Keratinocyte (primary cell): ENCODE measurements around the gene CD244. TPM values are rescaled to one million over a fixed set of nuclear protein-coding genes. Genes with fewer than 3 reads are reported as not detected.

Source experiments
- DNase-seq: peaks from one replicate; pipeline ENCODE4 v3.0.0-alpha.2; 2011; ENCODE audit warnings: low read depth, missing footprints, low spot score
- FAIRE-seq: peaks from 2 replicates; lab custom pipeline; 2011; peaks lifted over from hg19 to GRCh38; lab: Jason Lieb, UNC
- H2AFZ ChIP-seq: 2 replicates; pipeline ENCODE4 v1.6.0; 2012; ENCODE audit warnings: low read length, control low read depth, inconsistent platforms; ENCODE audit not compliant: control insufficient read depth
- H3K27ac ChIP-seq: 2 replicates; pipeline ENCODE4 v1.5.1; 2011; ENCODE audit warnings: low read length; ENCODE audit not compliant: control insufficient read depth, insufficient read depth
- H3K27me3 ChIP-seq: 3 replicates; pipeline ENCODE4 v1.6.0; 2011; ENCODE audit warnings: low read length; ENCODE audit not compliant: control insufficient read depth, insufficient read depth; ENCODE audit errors: extremely low read depth
- H3K36me3 ChIP-seq, 2 experiments: 2 replicates in 1 of 2; 3 replicates in 1 of 2; pipeline ENCODE4 v1.5.1; 2011; ENCODE audit warnings: low read length in 2 of 2, mild to moderate bottlenecking in 1 of 2; ENCODE audit not compliant: control insufficient read depth in 2 of 2, insufficient read depth in 2 of 2; ENCODE audit errors: extremely low read depth in 1 of 2
- H3K4me1 ChIP-seq: 3 replicates; pipeline ENCODE4 v1.5.1; 2011; ENCODE audit warnings: low read length; ENCODE audit not compliant: control insufficient read depth, insufficient read depth; ENCODE audit errors: extremely low read depth
- H3K4me2 ChIP-seq: 3 replicates; pipeline ENCODE4 v1.6.0; 2011; ENCODE audit warnings: low read depth, low read length; ENCODE audit not compliant: control insufficient read depth, insufficient read depth; ENCODE audit errors: extremely low read depth
- H3K4me3 ChIP-seq, 3 experiments: fragments of 200-600 bp in 1 of 3; sonication (generic) in 1 of 3; 2 replicates in 2 of 3; 3 replicates in 1 of 3; pipeline ENCODE4 v1.5.1; 2011 to 2016; ENCODE audit warnings: low read length in 3 of 3, mild to moderate bottlenecking in 3 of 3, control low read depth in 2 of 3, inconsistent platforms in 1 of 3, low read depth in 1 of 3, mixed read lengths in 1 of 3, mixed run types in 1 of 3, moderate library complexity in 1 of 3; ENCODE audit not compliant: control insufficient read depth in 2 of 3, insufficient read depth in 2 of 3; ENCODE audit errors: extremely low read depth in 1 of 3
- H3K79me2 ChIP-seq: 2 replicates; pipeline ENCODE4 v1.6.0; 2012; ENCODE audit warnings: low read length; ENCODE audit not compliant: control insufficient read depth, insufficient read depth
- H3K9ac ChIP-seq: 3 replicates; pipeline ENCODE4 v1.6.0; 2011; ENCODE audit warnings: low read length; ENCODE audit not compliant: control insufficient read depth, insufficient read depth; ENCODE audit errors: extremely low read depth
- H3K9me1 ChIP-seq: 3 replicates; pipeline ENCODE4 v1.6.0; 2011; ENCODE audit warnings: low read length; ENCODE audit not compliant: control insufficient read depth, insufficient read depth; ENCODE audit errors: extremely low read depth
- H3K9me3 ChIP-seq: 2 replicates; pipeline ENCODE4 v1.5.1; 2012; ENCODE audit warnings: low read depth, low read length; ENCODE audit not compliant: control insufficient read depth
- H4K20me1 ChIP-seq: 3 replicates; pipeline ENCODE4 v1.6.0; 2011; ENCODE audit warnings: low read length; ENCODE audit not compliant: control insufficient read depth, insufficient read depth; ENCODE audit errors: extremely low read depth
- CTCF ChIP-seq, 3 experiments: IDR thresholded peaks in 1 of 3; conservative IDR thresholded peaks in 1 of 3; optimal IDR thresholded peaks in 1 of 3; 2 replicates in 2 of 3; 3 replicates in 1 of 3; pipeline versions ENCODE3 to v1.5.1; 2011; ENCODE audit warnings: low read length in 3 of 3, mild to moderate bottlenecking in 3 of 3, moderate library complexity in 2 of 3, control low read depth in 1 of 3, inconsistent platforms in 1 of 3; ENCODE audit not compliant: insufficient read depth in 2 of 3; ENCODE audit errors: extremely low read depth in 1 of 3
- EZH2 ChIP-seq: IDR thresholded peaks from one replicate; pipeline ENCODE4 v1.6.1; 2012; ENCODE audit warnings: inconsistent platforms, mild to moderate bottlenecking, low read length, moderate library complexity
- dilution Hi-C: fragments of 300-500 bp; cut with MboI; formaldehyde crosslinking; loops from one replicate; pipeline ENCODE4 v1.7.0; 2020; ENCODE audit warnings: low sequenced_read_pairs; ENCODE audit not compliant: extremely low pct_ligation_motif_present
- polyA plus RNA-seq, 5 experiments: library from polyadenylated mRNA; depleted of rRNA in 3 of 5; stranded (reverse) in 3 of 5; stranded (forward) in 1 of 5; unstranded in 1 of 5; fragments of >200 nt; gene quantifications; 1 replicate in 1 of 5; 2 replicates in 3 of 5; 3 replicates in 1 of 5; pipeline versions ENCODE4 v1.2.1 to v1.2.3, GENCODE V29; 2011 to 2012; ENCODE audit warnings: missing spikeins in 2 of 5, low read depth in 1 of 5, low replicate concordance in 1 of 5

Gene CD244
- polyA plus RNA-seq, 1 donor (not counting 4 experiments of a cell fraction or from before 2014, with no cell fraction given) = not detected

- H3K9ac ChIP-seq = no peak overlapping the region
- H3K36me3 ChIP-seq = no peaks in the 10 kb centered on the region
- no peak overlapping the region for H3K4me3 ChIP-seq
- H3K27ac ChIP-seq = no peak overlapping the region
- TF ChIP-seq CTCF (optimal IDR thresholded peaks at IDR 0.05 in 1 of 3, IDR thresholded peaks at IDR 0.05 in 1 of 3, conservative IDR thresholded peaks at IDR 0.05 in 1 of 3; ENCODE audit: extremely low read depth in 1 of 3, insufficient read depth in 2 of 3, low read length in 3 of 3) (no peak), EZH2 (no peak)
- H3K9me1 ChIP-seq = no peaks in the 10 kb centered on the region
- dilution Hi-C loops = no loop called here
- FAIRE-seq = no peak
- no peaks in the 10 kb centered on the region for H3K27me3 ChIP-seq
- no peaks in the 10 kb centered on the region for H3K79me2 ChIP-seq
- no peaks in the 10 kb centered on the region for H4K20me1 ChIP-seq
- H3K4me1 ChIP-seq = peaks cover 6% of the 10 kb centered on the region
- no peaks in the 10 kb centered on the region for H3K9me3 ChIP-seq
- H3K4me2 ChIP-seq = no peak overlapping the region
- H2AFZ ChIP-seq = no peak overlapping the region
- DNase-seq = no peak
Measured at GRCh38 chr1:160818207-160818937, 44.3 kb downstream of the CD244 start.

- no peak for FAIRE-seq
- H3K36me3 ChIP-seq = no peaks in the 10 kb centered on the region
- no peak overlapping the region for H3K4me3 ChIP-seq
- no peak overlapping the region for H3K27ac ChIP-seq
- no peak overlapping the region for H3K4me2 ChIP-seq
- H3K9ac ChIP-seq = no peak overlapping the region
- no peaks in the 10 kb centered on the region for H3K79me2 ChIP-seq
- H3K9me3 ChIP-seq = no peaks in the 10 kb centered on the region
- no peaks in the 10 kb centered on the region for H3K27me3 ChIP-seq
- TF ChIP-seq EZH2 = no peak
- TF ChIP-seq CTCF (optimal IDR thresholded peaks at IDR 0.05 in 1 of 3, IDR thresholded peaks at IDR 0.05 in 1 of 3, conservative IDR thresholded peaks at IDR 0.05 in 1 of 3; ENCODE audit: extremely low read depth in 1 of 3, insufficient read depth in 2 of 3, low read length in 3 of 3) = no peak
- H3K4me1 ChIP-seq = peaks cover 18% of the 10 kb centered on the region
- dilution Hi-C loops = no loop called here
- H4K20me1 ChIP-seq = no peaks in the 10 kb centered on the region
- H3K9me1 ChIP-seq = no peaks in the 10 kb centered on the region
- DNase-seq = no peak
- H2AFZ ChIP-seq = no peak overlapping the region
Measured at GRCh38 chr1:160814856-160815255, 47.8 kb downstream of the CD244 start.
